Activated T-helper 1 cell treated with anti-CD3 and anti-CD28 coated beads, Interleukin-12 subunit alpha, Interleukin-12 subunit beta, Interleukin-2, Interleukin-4 antibody, amounts not matched to agents 30 ng/mL and 10 ng/mL and 1 ng/mL, durations not matched to agents 14 hours and 24 hours and 36 hours (primary cell): Measurements from ENCODE around the gene TYMS. TPM values are rescaled to one million over a fixed set of nuclear protein-coding genes. Genes with fewer than 3 reads are reported as not detected.
A peak's percentile ranks its signal among the peaks of the same experiment; 100 is the strongest.

ENCODE experiments used
- DNase-seq: peaks from one replicate; pipeline ENCODE4 v3.0.0; 2021; ENCODE audit warnings: low spot score
- H3K27ac Mint-ChIP-seq: one replicate; pipeline ENCODE4 v1.8.0; 2021; ENCODE audit warnings: mild to moderate bottlenecking, mixed read lengths
- H3K27me3 Mint-ChIP-seq: one replicate; pipeline ENCODE4 v1.8.0; 2022; ENCODE audit warnings: mild to moderate bottlenecking, moderate library complexity, mixed read lengths; ENCODE audit not compliant: insufficient read depth
- H3K36me3 Mint-ChIP-seq: one replicate; pipeline ENCODE4 v1.8.0; 2021; ENCODE audit warnings: low read depth, mixed read lengths
- H3K4me1 Mint-ChIP-seq: one replicate; pipeline ENCODE4 v1.8.0; 2021; ENCODE audit warnings: low read depth, mixed read lengths
- H3K4me3 Mint-ChIP-seq: one replicate; pipeline ENCODE4 v1.8.0; 2021; ENCODE audit warnings: mild to moderate bottlenecking, moderate library complexity, mixed read lengths
- H3K9me3 Mint-ChIP-seq: one replicate; pipeline ENCODE4 v1.8.0; 2021; ENCODE audit warnings: mixed read lengths
- intact Hi-C: fragments of 100-400 bp; cut with micrococcal nuclease; formaldehyde crosslinking; loops from one replicate; pipeline ENCODE4 v1.15.1; 2024
- total RNA-seq: library from RNA; stranded (reverse); gene quantifications from 2 replicates; pipeline ENCODE4 v1.2.3, GENCODE V29; 2022

Gene TYMS
- total RNA-seq, 1 donor from 2014 or later = 257 TPM

GRCh38 chr18:710418-711300 lies 53.2 kb downstream of the TYMS start:
- H3K9me3 Mint-ChIP-seq = no peaks in the 10 kb centered on the region
- peak overlapping the region; percentile 86 for H3K4me3 Mint-ChIP-seq
- H3K4me1 Mint-ChIP-seq = peaks cover 38% of the 10 kb centered on the region
- H3K27ac Mint-ChIP-seq = peak overlapping the region; percentile 89
- H3K27me3 Mint-ChIP-seq = no peaks in the 10 kb centered on the region
- no peak for DNase-seq
- H3K36me3 Mint-ChIP-seq = peaks cover 20% of the 10 kb centered on the region
- intact Hi-C loops = loop anchor here (1.0 to 10.0 kb wide), 6 partner anchors 38 to 1944 kb away; partner anchors contain the start of gene SMCHD1

DNA sequence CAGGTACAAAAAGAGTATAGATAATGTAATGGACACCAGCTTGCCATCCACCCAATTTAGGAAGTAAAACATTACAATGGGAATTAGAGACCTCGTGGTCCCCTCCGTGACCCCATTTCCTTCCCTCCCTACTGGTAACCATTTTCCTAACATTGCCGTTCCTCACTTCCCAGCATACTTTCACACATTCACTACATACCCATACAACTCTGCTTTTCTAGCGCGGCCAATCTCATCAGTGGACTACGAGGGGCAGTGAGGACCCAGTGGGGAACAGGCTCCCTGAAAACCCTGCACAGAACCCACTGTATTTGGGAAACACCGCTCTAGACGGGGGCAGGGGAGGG lies 53.8 kb downstream of the TYMS start:
- peaks cover 40% of the 10 kb centered on the region for H3K4me1 Mint-ChIP-seq
- peak overlapping the region; percentile 89 for H3K27ac Mint-ChIP-seq
- DNase-seq = no peak

DNA sequence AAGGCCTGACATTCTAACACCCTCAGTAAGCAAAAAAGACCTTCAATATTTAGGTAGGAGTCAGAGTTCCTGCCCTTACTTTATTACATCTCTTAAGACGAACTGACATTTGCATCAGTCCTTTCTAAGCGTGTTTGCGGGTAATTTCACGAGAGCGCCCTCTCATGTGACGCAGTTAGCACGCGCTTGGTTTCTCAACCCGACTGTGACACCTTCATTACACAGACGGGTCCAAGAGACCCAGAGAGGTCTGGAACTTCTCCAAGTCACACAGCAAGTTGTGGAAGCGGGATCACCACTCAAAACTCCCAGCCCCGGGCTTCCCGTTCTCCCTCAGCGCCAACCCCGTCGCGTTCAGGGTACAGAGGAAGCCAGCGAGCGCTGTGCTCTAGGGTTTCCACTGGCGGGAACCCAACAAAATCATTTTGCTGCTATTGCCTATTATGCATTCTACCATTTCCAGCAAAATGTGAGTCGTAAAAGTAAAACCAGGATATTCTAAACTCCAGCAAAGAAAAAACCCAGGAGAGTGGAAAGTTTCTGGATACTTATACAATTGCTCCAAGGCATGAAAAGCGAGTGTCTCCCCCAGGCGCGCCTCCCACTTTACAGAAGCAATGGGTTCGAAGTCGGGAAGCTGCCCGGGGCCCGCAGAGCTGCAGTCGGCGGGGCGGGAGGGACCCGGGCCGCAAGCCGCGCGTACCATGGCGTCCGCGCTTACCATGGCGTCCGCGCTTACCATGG lies 54.4 kb downstream of the TYMS start:
- peak; percentile 64 for DNase-seq
- Mint-ChIP-seq H3K27me3 (no peaks in the 10 kb centered on the region), H3K36me3 (peaks cover 13% of the 10 kb centered on the region), H3K4me3 (peak overlapping the region; percentile 86), H3K4me1 (peaks cover 41% of the 10 kb centered on the region), H3K27ac (peak overlapping the region; percentile 89), H3K9me3 (no peaks in the 10 kb centered on the region)
- intact Hi-C loops = loop anchor here (1.0 to 10.0 kb wide), 11 partner anchors 30 to 1943 kb away; partner anchors contain the start of genes SMCHD1 and THOC1

More for the DNA sequence above, 53.8 kb downstream of the TYMS start:
- Mint-ChIP-seq H3K9me3 (no peaks in the 10 kb centered on the region), H3K4me3 (peak overlapping the region; percentile 86), H3K27me3 (no peaks in the 10 kb centered on the region), H3K36me3 (peaks cover 16% of the 10 kb centered on the region)
- intact Hi-C loops = loop anchor here (1.0 to 10.0 kb wide), 6 partner anchors 39 to 1944 kb away; partner anchors contain the start of gene SMCHD1

DNA sequence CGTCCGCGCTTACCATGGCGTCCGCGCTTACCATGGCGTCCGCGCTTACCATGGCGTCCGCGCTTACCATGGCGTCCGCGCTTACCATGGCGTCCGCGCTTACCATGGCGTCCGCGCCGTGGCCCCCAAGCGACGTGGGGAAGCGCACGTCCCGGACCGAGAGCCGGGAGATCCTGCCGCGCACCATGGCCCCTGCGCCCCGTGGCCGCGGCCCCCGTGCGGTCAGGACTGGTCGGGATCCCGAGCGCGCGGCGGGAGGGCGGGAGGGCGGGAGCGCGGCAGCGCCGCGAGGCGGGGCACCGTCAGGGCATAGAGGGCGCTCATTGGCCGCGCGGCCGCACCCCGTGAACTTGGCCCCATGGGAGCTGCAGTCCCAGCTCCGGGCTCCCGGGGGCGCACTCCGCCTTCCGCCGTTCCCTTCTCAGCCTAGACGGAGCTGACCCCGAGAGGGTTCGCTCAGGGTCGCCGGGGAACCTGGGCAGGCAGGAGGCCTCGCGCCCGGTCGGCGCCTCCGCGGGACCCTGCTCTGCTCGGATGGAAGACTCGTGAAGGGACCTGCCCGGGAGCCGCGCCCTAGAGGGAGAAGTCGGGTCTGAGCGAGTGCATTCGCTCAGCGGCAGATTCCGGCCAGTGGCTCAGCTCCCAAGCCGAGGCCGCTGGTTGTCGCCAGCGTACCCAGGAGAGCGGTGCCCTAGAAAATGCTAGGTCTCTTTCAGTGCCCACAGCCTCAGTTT lies 55.1 kb downstream of the TYMS start, which contains the start of gene ENOSF1:
Gene ENOSF1 (minus strand): TSS at position 230 of the 734 bp plus-strand sequence. CDS start 43 bp downstream, at position 187.
- intact Hi-C loops = loop anchor here (1.0 to 10.0 kb wide), 7 partner anchors 30 to 1942 kb away; partner anchors contain the start of genes SMCHD1 and THOC1
- H3K4me1 Mint-ChIP-seq = peaks cover 41% of the 10 kb centered on the region

DNA sequence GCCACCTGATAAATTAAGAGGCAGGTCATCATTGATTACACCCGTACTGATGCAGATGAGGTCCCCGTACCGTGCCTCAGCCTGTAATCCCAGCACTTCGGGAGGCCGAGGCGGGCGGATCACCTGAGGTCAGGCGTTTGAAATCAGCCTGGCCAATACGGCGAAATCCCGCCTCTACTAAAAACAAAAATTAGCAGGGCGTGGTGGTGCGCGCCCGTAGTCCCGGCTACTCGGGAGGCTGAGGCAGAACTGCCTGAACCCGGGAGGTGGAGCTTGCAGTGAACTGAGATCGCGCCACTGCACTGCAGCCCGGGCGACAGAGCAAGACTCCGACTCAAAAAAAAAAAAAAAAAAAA lies 55.7 kb downstream of the TYMS start:
- no peaks in the 10 kb centered on the region for H3K9me3 Mint-ChIP-seq
- H3K27me3 Mint-ChIP-seq = no peaks in the 10 kb centered on the region
- H3K36me3 Mint-ChIP-seq = peaks cover 13% of the 10 kb centered on the region
- no peak for DNase-seq
- no peak overlapping the region for H3K27ac Mint-ChIP-seq
- H3K4me3 Mint-ChIP-seq = peak overlapping the region; percentile 63
- intact Hi-C loops = loop anchor here (2.0 to 10.0 kb wide), 3 partner anchors 41 to 1942 kb away; partner anchors contain the start of genes SMCHD1 and THOC1
- peaks cover 41% of the 10 kb centered on the region for H3K4me1 Mint-ChIP-seq

More for the DNA sequence above, 55.1 kb downstream of the TYMS start, which contains the start of gene ENOSF1:
- Mint-ChIP-seq H3K9me3 (no peaks in the 10 kb centered on the region), H3K27ac (peak within 1 kb of the TSS; percentile 89), H3K27me3 (no peaks in the 10 kb centered on the region), H3K4me3 (peak within 1 kb of the TSS; percentile 86), H3K36me3 (peaks cover 13% of the 10 kb centered on the region)
- peak; percentile 84 for DNase-seq

- intact Hi-C loops = loop anchor here (10.0 kb wide), 1 partner anchor 1939 kb away; the partner anchor contains the start of gene SMCHD1
- no peak for DNase-seq
- Mint-ChIP-seq H3K36me3 (peaks cover 13% of the 10 kb centered on the region), H3K27ac (no peak overlapping the region), H3K27me3 (no peaks in the 10 kb centered on the region), H3K4me1 (peaks cover 21% of the 10 kb centered on the region), H3K4me3 (no peak overlapping the region), H3K9me3 (no peaks in the 10 kb centered on the region)
These were observed 58.2 kb downstream of the TYMS start for GRCh38 chr18:715626-716025.

DNA sequence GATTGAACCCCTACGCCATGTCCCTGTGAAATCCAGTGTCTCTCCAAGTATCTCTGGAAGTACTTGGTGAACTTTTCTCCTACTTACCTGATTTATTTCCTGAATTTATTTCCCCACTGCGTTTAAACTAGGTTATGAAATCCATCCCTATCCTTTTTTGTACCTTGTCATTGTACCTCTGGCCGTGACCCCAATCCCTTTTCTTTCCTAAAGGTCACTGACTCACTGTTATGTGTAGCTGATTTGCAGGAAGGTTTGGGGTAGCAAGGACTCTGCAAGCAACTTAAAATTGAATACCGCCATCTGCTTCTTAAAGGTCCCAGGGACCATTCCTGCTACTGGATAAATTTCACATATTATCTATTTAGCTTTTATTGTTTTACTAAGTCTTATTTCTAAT lies 59.5 kb downstream of the TYMS start:
- Mint-ChIP-seq H3K27me3 (no peaks in the 10 kb centered on the region), H3K4me1 (peaks cover 9% of the 10 kb centered on the region), H3K9me3 (no peaks in the 10 kb centered on the region), H3K27ac (peak overlapping the region; percentile 52), H3K4me3 (no peak overlapping the region), H3K36me3 (peaks cover 10% of the 10 kb centered on the region)
- no peak for DNase-seq
- intact Hi-C loops = loop anchor here (10.0 kb wide), 1 partner anchor 1938 kb away; the partner anchor contains the start of gene SMCHD1

Other genes starting within 250 kb of the TYMS start
- gene COLEC12, start 157.0 kb upstream of the TYMS start, total RNA-seq = not detected in 2 replicates
- gene CETN1, start 77.3 kb upstream of the TYMS start, total RNA-seq = not detected in 2 replicates
- gene CLUL1, start 60.7 kb upstream of the TYMS start, total RNA-seq = not detected in 2 replicates
- gene ENOSF1, start 55.0 kb downstream of the TYMS start, total RNA-seq = 84.4 and 96.1 TPM in 2 replicates
- gene YES1, start 154.6 kb downstream of the TYMS start, total RNA-seq = 18.5 and 18.9 TPM in 2 replicates
- gene ADCYAP1, start 247.2 kb downstream of the TYMS start, total RNA-seq = not detected in 2 replicates